ENCODE data around the gene ZMYM1. TPM values are rescaled to one million over a fixed set of nuclear protein-coding genes. Genes with fewer than 3 reads are reported as not detected.
"Not testable (repeated sequence)": the region's sequence is repeated elsewhere in the genome, so short reads cannot be mapped to it uniquely, and the experiment has no call there.

Gene ZMYM1
- total and polyA plus RNA-seq, 2 donors: 8.6 to 10.3 TPM

DNA sequence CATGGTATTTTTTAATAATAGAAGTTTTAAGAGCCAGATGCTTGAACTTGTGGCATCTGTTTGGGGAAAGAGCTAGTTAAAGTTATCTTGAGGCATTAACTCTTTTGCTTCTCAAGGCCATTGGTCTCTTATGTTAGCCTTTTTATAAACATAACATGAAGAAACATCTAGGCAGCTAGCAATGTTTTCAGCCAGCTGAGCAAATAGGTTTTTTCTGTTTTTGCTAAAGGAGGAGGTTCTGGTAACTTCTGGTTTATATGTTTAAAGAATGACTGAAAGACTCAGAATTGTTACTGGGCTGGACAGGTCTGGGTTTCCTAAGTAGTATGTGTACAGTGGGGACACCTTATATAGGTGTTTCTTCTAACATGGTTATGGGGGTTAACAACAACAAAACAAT is 63.1 kb downstream of the ZMYM1 start:
- not testable (repeated sequence) for DNase-seq (ENCODE audit: low read depth in 6 of 9, low spot score in 9 of 9); H3K27ac ChIP-seq (ENCODE audit: low read depth in 1 of 2, low read length in 1 of 2); H3K4me1 ChIP-seq (ENCODE audit: control insufficient read depth in 2 of 2, insufficient read depth in 2 of 2, low read length in 2 of 2); H3K27me3 ChIP-seq (ENCODE audit: control insufficient read depth in 2 of 2, insufficient read depth in 1 of 2, low read length in 1 of 2); H3K4me3 ChIP-seq (ENCODE audit: low read length in 2 of 2); H3K36me3 ChIP-seq (ENCODE audit: control insufficient read depth in 2 of 2, insufficient read depth in 2 of 2, low read length in 1 of 2); H3K9me3 ChIP-seq (ENCODE audit: control insufficient read depth in 2 of 2, insufficient read depth in 1 of 2, low read length in 1 of 2)

DNA sequence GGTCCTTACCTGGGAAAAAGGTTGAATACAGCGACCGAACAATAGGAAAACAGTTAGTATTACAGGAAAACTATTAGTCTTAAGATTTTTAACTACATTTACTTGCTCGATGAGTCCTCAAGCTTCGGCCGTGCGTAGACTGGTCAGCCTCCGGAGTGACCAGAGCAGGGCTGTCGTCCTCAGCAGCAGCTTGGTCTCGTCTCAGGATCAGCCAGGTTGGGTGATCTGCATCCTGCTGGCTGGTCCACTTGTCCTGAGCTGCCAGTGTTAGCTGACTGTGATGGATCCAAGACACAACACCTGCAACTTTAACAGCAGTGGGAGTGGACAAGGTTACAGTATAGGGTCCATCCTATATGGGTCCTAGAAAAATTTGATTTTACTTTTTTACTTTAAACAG is 63.5 kb downstream of the ZMYM1 start:
- WGBS: 97% methylated on average over 9 of the region's 9 CpGs
- H3K36me3 ChIP-seq (ENCODE audit: control insufficient read depth in 2 of 2, insufficient read depth in 2 of 2, low read length in 1 of 2); H3K9me3 ChIP-seq (ENCODE audit: control insufficient read depth in 2 of 2, insufficient read depth in 1 of 2, low read length in 1 of 2); H3K4me3 ChIP-seq (ENCODE audit: low read length in 2 of 2); DNase-seq (ENCODE audit: low read depth in 6 of 9, low spot score in 9 of 9); H3K4me1 ChIP-seq (ENCODE audit: control insufficient read depth in 2 of 2, insufficient read depth in 2 of 2, low read length in 2 of 2); H3K27ac ChIP-seq (ENCODE audit: low read depth in 1 of 2, low read length in 1 of 2); H3K27me3 ChIP-seq (ENCODE audit: control insufficient read depth in 2 of 2, insufficient read depth in 1 of 2, low read length in 1 of 2): not testable (repeated sequence)

DNA sequence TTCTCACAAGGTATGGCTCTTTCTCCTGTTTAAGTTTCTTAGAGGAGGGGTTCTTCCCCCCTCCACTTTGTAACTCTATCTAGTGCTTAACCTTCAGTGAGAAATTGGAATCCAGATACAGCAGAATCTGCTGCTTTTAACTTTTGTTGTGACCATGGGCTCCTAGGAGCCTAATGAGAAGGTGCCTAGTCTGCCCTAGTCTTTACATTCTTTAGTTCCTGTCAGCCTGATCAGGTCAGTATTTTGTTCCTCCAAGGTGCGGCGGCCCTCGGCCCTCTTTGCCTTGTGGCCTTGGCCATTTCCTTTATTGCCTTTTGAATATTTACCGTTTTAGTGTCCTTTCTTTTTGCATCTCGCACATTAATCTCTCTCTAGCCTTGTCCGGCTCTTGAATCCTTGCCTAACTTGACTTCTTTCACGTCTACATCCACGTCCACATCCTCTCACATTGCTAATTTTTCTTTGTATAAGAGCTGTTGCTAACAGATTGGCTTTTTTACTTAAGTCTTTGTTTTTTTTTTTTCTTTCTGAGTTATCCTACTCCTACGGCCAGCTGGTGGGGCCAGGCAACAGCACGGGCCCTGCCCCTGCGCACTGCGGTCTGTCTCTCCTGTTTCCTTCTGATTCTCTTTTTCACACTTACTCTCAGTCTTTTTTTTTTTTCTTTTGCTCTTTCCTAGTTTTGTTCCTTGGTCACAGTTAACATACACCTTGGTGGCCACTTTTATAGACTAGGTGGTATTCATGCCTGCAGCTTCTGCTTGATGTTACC is 64.7 kb downstream of the ZMYM1 start:
- WGBS: 91% methylated on average over 12 of the region's 12 CpGs
- H3K36me3 ChIP-seq (ENCODE audit: control insufficient read depth in 2 of 2, insufficient read depth in 2 of 2, low read length in 1 of 2): no peaks in the 10 kb centered on the region
- no peak overlapping the region for H3K4me3 ChIP-seq (ENCODE audit: low read length in 2 of 2)
- H3K27me3 ChIP-seq (ENCODE audit: control insufficient read depth in 2 of 2, insufficient read depth in 1 of 2, low read length in 1 of 2): no peaks in the 10 kb centered on the region
- H3K9me3 ChIP-seq (ENCODE audit: control insufficient read depth in 2 of 2, insufficient read depth in 1 of 2, low read length in 1 of 2): no peaks in the 10 kb centered on the region
- no peak for DNase-seq (ENCODE audit: low read depth in 6 of 9, low spot score in 9 of 9)
- no peak overlapping the region for H3K27ac ChIP-seq (ENCODE audit: low read depth in 1 of 2, low read length in 1 of 2)
- H3K4me1 ChIP-seq (ENCODE audit: control insufficient read depth in 2 of 2, insufficient read depth in 2 of 2, low read length in 2 of 2): no peaks in the 10 kb centered on the region

DNA sequence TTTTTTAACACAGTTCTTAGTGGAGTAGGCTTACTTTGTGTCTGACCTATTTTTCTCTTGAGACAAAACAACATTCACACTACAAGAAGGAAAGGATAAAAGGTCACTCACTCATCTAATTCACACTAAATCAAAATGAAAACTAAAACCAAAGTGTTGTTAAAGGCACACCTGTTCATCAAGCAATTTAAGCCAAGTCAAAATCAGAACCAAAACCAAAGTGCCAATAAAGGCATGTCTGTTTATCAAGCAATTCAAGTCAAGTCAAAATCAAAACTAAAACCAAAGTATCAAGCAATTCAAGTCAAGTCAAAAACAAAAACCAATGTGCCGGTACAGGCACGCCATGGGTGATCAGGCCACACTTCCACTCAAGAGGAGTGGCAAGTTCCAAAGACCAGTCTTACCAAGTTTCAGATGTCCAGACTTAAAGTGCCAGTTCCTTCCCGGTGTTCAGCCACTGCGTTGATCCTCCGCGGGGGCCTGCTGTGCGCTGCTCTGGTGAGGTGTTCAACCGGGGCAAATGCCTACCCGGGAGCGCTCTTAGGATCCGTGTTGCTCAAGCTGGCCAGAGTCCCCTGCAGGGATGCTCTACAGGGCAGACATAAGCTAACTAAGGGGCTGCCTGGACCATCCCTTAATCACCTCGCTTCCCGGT is 66.8 kb downstream of the ZMYM1 start:
- H3K36me3 ChIP-seq (ENCODE audit: control insufficient read depth in 2 of 2, insufficient read depth in 2 of 2, low read length in 1 of 2); H3K4me1 ChIP-seq (ENCODE audit: control insufficient read depth in 2 of 2, insufficient read depth in 2 of 2, low read length in 2 of 2); H3K4me3 ChIP-seq (ENCODE audit: low read length in 2 of 2); H3K27ac ChIP-seq (ENCODE audit: low read depth in 1 of 2, low read length in 1 of 2); H3K27me3 ChIP-seq (ENCODE audit: control insufficient read depth in 2 of 2, insufficient read depth in 1 of 2, low read length in 1 of 2); DNase-seq (ENCODE audit: low read depth in 6 of 9, low spot score in 9 of 9); H3K9me3 ChIP-seq (ENCODE audit: control insufficient read depth in 2 of 2, insufficient read depth in 1 of 2, low read length in 1 of 2): not testable (repeated sequence)
- 92% methylated on average over 13 of the region's 13 CpGs for WGBS

DNA sequence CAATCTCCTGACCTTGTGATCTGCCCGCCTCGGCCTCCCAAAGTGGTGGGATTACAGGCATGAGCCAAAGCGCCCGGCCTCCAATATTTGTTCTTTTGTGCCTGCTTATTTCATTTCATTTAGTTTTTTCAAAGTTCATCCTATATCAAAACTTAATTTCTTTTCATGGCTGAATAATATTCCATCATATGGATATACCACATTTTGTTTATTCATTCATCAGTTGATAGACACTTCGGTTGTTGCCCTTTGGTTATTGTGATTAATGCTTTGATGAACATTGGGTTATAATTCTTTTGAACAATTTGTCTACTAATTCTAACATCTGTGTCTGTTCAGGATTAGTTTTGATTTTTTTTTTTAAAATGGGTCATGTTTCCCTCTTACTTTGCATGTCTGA is 72.0 kb downstream of the ZMYM1 start:
- H3K27me3 ChIP-seq (ENCODE audit: control insufficient read depth in 2 of 2, insufficient read depth in 1 of 2, low read length in 1 of 2): no peaks in the 10 kb centered on the region
- no peaks in the 10 kb centered on the region for H3K9me3 ChIP-seq (ENCODE audit: control insufficient read depth in 2 of 2, insufficient read depth in 1 of 2, low read length in 1 of 2)
- no peak for DNase-seq (ENCODE audit: low read depth in 6 of 9, low spot score in 9 of 9)
- H3K36me3 ChIP-seq (ENCODE audit: control insufficient read depth in 2 of 2, insufficient read depth in 2 of 2, low read length in 1 of 2): no peaks in the 10 kb centered on the region
- WGBS: 98% methylated on average over 5 of the region's 5 CpGs
- H3K4me1 ChIP-seq (ENCODE audit: control insufficient read depth in 2 of 2, insufficient read depth in 2 of 2, low read length in 2 of 2): no peaks in the 10 kb centered on the region
- H3K4me3 ChIP-seq (ENCODE audit: low read length in 2 of 2): no peak overlapping the region
- no peak overlapping the region for H3K27ac ChIP-seq (ENCODE audit: low read depth in 1 of 2, low read length in 1 of 2)

DNA sequence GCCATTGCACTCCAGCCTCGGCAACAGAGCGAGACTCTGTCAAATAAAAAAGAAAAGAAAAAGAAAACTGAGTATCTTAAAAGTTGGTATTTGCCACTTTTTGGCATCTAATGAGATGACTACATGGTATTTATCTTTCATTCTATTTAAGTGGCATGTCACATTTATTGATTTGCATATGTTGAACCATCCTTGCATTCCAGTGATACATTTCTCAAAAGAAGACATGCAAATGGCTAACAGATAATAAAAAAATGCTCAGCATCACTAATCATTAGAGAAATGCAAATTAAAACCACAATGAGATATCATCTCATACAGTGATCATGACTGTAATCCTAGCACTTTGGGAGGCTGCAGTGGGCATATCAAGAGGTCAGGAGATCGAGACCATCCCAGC is 85.7 kb downstream of the ZMYM1 start:
- 100% methylated on average over 3 of the region's 3 CpGs for WGBS
- no peak for DNase-seq (ENCODE audit: low read depth in 6 of 9, low spot score in 9 of 9)
- Histone ChIP-seq H3K27me3 (ENCODE audit: control insufficient read depth in 2 of 2, insufficient read depth in 1 of 2, low read length in 1 of 2) (no peaks in the 10 kb centered on the region), H3K4me3 (ENCODE audit: low read length in 2 of 2) (no peak overlapping the region), H3K4me1 (ENCODE audit: control insufficient read depth in 2 of 2, insufficient read depth in 2 of 2, low read length in 2 of 2) (no peaks in the 10 kb centered on the region), H3K9me3 (ENCODE audit: control insufficient read depth in 2 of 2, insufficient read depth in 1 of 2, low read length in 1 of 2) (peaks cover 3 to 6% of the 10 kb centered on the region in 2 donors), H3K36me3 (ENCODE audit: control insufficient read depth in 2 of 2, insufficient read depth in 2 of 2, low read length in 1 of 2) (no peaks in the 10 kb centered on the region), H3K27ac (ENCODE audit: low read depth in 1 of 2, low read length in 1 of 2) (no peak overlapping the region)

Other genes starting within 250 kb of the ZMYM1 start
- gene SMIM12, start 219.6 kb upstream of the ZMYM1 start, total RNA-seq: 25.7 TPM
- 31.9 TPM for gene SMIM12, start 219.6 kb upstream of the ZMYM1 start, polyA plus RNA-seq
- 0.24 TPM for gene DLGAP3, start 149.7 kb upstream of the ZMYM1 start, total RNA-seq
- 0.23 TPM for gene DLGAP3, start 149.7 kb upstream of the ZMYM1 start, polyA plus RNA-seq
- 21.9 TPM for gene TMEM35B, start 94.0 kb upstream of the ZMYM1 start, total RNA-seq
- gene TMEM35B, start 94.0 kb upstream of the ZMYM1 start, polyA plus RNA-seq: 47.6 TPM
- 8.3 TPM for gene ZMYM6, start 47.4 kb upstream of the ZMYM1 start, total RNA-seq
- 25.6 TPM for gene ZMYM6, start 47.4 kb upstream of the ZMYM1 start, polyA plus RNA-seq
- 241 TPM for gene SFPQ, start 113.8 kb downstream of the ZMYM1 start, total RNA-seq
- gene SFPQ, start 113.8 kb downstream of the ZMYM1 start, polyA plus RNA-seq: 327 TPM
- 31.6 TPM for gene ZMYM4, start 189.3 kb downstream of the ZMYM1 start, total RNA-seq
- gene ZMYM4, start 189.3 kb downstream of the ZMYM1 start, polyA plus RNA-seq: 17.3 TPM

Data from thymus (tissue), 11 donors.